GM12874 (cell line): Measurements from ENCODE around the gene CDH16.

Experiments
- TF ChIP-seq, protein P1 (sequence below): IDR thresholded peaks from 2 replicates; pipeline ENCODE4 v1.5.1; 2011; ENCODE audit warnings: low read depth, mild to moderate bottlenecking, control low read depth, low read length, moderate library complexity; ENCODE audit not compliant: insufficient read depth

CDH16 gene

DNA sequence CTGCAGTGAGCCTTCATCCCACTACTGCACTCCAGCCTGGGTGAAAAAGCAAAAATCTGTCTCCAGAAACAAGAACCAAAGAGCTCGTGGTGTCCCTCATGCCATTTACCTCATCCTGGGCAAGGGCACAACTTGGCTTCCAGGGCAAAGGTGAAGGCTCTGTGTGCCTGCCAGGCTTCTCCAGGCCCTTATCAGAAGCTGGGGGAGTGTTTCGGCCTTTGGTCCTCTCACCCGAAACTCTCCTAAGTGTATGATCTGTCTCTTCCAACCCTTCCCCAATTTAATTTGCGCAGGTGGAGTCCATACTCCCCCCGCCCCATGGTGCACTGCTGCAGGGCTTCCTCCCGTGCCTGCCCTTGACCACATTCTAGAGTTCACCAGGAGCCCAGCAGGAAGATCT is 17.8 kb upstream of the CDH16 start:
- TF ChIP-seq, protein P1, sequence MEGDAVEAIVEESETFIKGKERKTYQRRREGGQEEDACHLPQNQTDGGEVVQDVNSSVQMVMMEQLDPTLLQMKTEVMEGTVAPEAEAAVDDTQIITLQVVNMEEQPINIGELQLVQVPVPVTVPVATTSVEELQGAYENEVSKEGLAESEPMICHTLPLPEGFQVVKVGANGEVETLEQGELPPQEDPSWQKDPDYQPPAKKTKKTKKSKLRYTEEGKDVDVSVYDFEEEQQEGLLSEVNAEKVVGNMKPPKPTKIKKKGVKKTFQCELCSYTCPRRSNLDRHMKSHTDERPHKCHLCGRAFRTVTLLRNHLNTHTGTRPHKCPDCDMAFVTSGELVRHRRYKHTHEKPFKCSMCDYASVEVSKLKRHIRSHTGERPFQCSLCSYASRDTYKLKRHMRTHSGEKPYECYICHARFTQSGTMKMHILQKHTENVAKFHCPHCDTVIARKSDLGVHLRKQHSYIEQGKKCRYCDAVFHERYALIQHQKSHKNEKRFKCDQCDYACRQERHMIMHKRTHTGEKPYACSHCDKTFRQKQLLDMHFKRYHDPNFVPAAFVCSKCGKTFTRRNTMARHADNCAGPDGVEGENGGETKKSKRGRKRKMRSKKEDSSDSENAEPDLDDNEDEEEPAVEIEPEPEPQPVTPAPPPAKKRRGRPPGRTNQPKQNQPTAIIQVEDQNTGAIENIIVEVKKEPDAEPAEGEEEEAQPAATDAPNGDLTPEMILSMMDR = no peak

DNA sequence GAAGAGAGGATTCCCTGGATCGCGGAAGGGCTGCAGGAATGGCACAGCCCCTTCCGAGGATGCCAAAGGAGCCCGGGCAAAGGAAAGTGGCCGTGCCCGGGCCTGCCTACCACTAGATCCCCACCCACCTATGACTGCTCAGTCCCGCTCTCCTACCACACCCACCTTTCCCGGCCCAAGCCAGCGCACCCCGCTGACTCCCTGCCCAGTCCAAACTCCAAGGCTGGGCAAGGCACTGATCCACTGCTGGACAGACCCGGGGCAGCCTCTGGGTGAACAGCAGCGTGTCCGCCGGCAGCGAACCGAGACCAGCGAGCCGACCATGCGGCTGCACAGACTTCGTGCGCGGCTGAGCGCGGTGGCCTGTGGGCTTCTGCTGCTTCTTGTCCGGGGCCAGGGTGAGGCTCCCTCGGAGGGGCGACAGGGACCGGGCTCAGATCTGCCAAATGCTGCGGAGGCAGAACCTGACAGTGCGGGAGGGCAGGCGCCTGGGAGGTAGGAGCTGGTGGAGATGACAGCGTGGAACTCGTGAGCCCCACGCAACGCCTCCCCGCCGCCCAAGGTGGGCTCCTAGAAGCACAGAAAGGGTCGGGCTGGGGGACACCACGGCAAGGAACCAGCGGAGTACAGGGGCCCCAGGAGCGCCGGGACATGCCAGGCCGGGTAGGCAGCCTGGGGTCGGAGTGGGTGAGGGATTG is 16.8 kb upstream of the CDH16 start, which contains the start of gene CES2:
Gene CES2 (plus strand): TSS at position 203 of the 698 bp plus-strand sequence. CDS start 120 bp downstream, at position 323.
- TF ChIP-seq, protein P1 = no peak

DNA sequence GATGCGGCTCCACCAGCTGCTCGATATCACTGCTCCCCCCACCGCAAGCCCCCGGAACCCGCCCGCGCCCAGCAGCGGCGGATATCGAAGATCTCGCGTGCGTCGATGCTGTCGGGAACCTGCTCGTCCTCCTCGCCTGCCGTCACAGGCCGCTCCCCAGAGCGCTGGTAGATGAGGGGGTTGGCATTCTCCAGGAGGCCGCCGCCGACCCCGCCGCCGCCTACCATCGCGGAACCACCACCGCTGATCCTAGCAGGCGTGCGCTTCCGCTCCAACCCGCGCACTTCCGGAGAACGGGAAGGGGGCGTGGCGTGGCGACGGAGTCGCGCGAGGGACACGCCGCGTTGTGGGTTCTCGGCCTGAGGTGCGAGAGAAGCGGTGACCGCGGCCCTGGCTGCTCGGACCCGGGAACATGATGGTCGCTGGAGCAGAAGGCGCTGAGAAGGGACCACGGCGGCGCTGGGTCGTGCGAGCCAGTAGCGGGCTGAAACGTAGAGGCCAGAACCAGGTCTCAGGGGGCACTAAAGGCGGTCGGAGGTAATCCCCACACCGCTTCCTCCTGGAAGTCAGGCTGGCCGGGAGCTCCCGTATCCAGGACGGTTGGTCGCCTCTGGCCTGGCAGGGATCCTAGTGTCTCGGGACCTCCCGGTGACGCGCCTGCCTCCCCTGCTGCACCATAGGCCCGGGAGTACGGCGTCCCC is 15.6 kb upstream of the CDH16 start, which contains the start of gene CIAO2B:
Gene CIAO2B (minus strand): TSS at position 265 of the 701 bp plus-strand sequence. CDS start 38 bp downstream, at position 227.
- TF ChIP-seq, protein P1 = no peak

DNA sequence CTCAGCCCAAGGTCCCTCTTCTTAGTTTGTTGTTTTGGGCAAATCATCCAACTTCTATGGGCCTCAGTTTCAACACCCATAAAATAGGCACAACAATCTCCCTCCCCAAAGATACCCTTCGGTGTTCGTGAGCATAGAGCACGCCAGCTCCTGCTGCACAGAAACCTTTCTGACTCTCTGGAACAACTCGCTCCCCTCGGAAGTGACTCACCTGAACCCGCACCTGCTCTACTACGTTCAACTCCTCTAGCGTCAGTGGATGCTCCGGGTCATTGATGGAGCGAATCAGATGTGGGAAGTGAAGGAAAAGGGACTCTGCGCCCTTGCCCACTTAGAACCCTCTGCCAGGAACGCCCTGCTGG is 15.1 kb upstream of the CDH16 start:
- TF ChIP-seq, protein P1 = no peak

DNA sequence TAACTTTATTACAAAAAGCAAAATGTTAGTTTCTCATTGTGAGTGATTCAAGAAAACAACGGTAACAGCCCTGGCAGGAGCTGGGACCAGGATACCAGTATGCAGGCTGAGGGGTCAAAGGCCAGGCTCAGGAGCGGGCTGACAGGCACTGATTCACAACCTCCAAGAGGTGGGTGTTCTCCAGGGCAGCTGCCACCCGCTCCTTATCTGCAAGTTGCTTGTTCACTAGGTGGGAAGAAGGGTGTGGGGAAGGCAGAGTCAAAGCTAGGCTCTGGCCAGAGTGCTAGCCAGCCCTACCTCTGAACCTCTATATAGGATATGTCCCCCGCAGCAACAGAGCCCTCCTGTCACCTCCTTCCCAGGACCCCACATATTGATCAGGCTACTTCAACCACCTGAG is 13.4 kb upstream of the CDH16 start:
- TF ChIP-seq, protein P1 = no peak

DNA sequence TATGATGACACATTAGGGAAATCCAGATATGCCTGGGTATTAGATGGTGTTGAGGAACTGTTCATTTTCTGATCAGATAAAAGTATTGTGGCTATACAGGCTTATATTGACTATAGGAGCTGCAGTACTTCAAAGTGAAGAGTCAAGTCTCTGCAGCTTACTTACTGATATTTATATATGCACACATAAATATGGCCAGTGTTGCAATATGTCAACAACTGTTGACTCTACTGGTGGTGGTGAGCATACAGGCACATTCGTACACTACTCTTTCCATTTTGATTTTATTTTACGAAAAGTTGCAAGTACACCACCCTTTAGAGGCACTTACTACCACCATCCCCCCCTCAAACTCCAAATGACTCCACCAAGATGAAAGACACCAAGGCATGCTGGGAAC is 13.0 kb upstream of the CDH16 start:
- TF ChIP-seq, protein P1 = no peak

DNA sequence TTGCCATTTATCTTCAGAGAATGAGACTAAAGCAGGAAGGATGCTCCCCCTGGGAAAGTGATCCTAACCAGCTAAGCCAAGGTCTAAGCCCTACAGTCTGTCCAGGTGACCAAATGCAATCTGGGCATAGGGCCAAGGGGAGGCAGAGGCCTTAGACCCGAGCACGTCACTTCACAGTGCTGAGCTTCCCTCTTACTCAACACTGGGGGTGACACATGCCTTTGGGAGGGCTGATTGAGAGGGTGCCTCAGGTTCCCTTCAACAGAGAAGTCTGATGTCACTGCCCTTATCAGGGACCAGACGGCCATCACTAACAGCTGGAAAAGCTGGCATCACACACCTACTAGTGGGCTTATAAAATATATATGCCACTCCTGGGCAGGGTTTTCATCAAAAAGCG is 11.5 kb upstream of the CDH16 start:
- TF ChIP-seq, protein P1 = no peak
